Stimulated activated CD8-positive, alpha-beta memory T cell treated with anti-CD3 and anti-CD28 coated beads, Interleukin-2, amount 100 ng/mL, for 48 hours (primary cell): Measurements from ENCODE around the gene LHFPL2.

ENCODE experiments used
- DNase-seq, 2 donors: peaks; one replicate each; pipeline ENCODE4 v3.0.0-alpha.2; 2020; ENCODE audit warnings: low read depth in 2 of 2

The LHFPL2 gene

GRCh38 chr5:78503958-78504653 lies 144.5 kb downstream of the LHFPL2 start:
- DNase-seq = no peak

- DNase-seq = no peak
Measured at GRCh38 chr5:78501411-78502352, 146.9 kb downstream of the LHFPL2 start.

- no peak for DNase-seq
Measured at GRCh38 chr5:78500871-78501270, 147.7 kb downstream of the LHFPL2 start.

GRCh38 chr5:78500028-78500427 lies 148.5 kb downstream of the LHFPL2 start:
- DNase-seq = no peak

GRCh38 chr5:78499485-78499884 lies 149.1 kb downstream of the LHFPL2 start:
- no peak for DNase-seq

- DNase-seq = no peak
Measured at GRCh38 chr5:78497573-78498533, 150.7 kb downstream of the LHFPL2 start.

- no peak for DNase-seq
Measured at GRCh38 chr5:78496373-78496772, 152.2 kb downstream of the LHFPL2 start.

DNA sequence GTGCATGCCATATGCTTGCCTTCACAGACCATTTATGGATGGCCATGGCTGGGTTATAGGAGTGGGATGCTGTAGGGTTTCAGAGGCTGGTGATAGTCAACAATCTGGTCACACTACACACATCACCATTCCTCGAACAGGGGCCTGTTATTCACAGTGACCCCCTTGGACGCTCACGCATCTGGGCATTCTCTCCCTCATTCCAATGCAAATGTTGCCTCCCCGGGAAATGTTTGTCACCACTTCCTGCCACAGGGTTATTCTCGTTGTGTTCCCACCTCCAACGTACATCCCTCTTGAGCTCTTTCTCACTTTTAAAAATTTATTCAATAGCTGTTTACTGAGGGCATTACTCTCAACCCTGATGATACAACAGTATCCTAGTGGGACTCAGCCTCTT lies 152.8 kb downstream of the LHFPL2 start:
- no peak for DNase-seq

- DNase-seq = no peak
Measured at GRCh38 chr5:78492650-78493049, 155.9 kb downstream of the LHFPL2 start.

GRCh38 chr5:78492224-78492623 lies 156.3 kb downstream of the LHFPL2 start:
- no peak for DNase-seq

GRCh38 chr5:78490709-78491485 lies 157.7 kb downstream of the LHFPL2 start:
- no peak for DNase-seq

DNA sequence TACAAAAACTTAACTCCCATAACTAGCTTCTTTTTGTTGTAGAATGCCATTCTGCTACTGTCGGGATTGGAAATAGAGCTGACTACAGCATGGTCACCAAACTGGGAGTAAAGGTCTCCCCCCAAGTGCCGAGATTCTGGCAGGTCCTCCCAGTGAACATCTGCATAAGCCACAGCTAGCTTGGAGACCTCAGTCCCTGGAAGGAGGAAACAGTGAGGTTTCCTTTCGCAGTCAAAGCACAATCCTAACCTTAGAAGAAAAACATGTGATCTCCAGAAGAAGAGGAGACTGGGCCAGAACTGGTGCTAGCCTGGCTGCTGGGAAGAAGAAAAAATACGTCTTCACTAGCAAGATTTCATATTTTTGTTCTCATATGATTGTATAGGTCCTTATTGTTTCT lies 160.7 kb downstream of the LHFPL2 start:
- no peak for DNase-seq

DNA sequence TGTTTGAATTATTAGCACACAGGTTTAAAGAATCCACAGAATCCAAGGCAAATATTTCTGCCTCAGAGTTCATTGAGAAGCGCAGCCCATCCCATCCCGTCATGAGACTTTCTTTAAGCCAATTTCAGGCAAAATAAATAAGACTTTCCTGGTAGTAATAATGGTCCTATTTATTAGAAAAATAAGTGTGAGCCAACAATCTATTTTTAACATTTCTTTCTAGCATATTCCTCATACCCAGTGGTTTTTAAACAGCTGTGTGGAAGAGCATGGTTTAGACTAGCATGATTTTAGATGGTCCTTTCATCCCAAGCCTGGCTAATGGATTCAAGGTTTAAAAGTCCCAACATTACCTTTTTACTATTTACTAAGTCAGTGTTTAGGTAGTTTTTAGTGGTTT lies 162.4 kb downstream of the LHFPL2 start:
- no peak for DNase-seq

- DNase-seq = no peak
Measured at GRCh38 chr5:78483809-78484521, 164.6 kb downstream of the LHFPL2 start.

- no peak for DNase-seq
Measured at GRCh38 chr5:78482948-78483347, 165.6 kb downstream of the LHFPL2 start.

- no peak for DNase-seq
Measured at GRCh38 chr5:78476795-78477194, 171.8 kb downstream of the LHFPL2 start.

- no peak for DNase-seq
Measured at GRCh38 chr5:78475370-78475769, 173.2 kb downstream of the LHFPL2 start.

GRCh38 chr5:78473751-78474150 lies 174.8 kb downstream of the LHFPL2 start:
- no peak for DNase-seq

DNA sequence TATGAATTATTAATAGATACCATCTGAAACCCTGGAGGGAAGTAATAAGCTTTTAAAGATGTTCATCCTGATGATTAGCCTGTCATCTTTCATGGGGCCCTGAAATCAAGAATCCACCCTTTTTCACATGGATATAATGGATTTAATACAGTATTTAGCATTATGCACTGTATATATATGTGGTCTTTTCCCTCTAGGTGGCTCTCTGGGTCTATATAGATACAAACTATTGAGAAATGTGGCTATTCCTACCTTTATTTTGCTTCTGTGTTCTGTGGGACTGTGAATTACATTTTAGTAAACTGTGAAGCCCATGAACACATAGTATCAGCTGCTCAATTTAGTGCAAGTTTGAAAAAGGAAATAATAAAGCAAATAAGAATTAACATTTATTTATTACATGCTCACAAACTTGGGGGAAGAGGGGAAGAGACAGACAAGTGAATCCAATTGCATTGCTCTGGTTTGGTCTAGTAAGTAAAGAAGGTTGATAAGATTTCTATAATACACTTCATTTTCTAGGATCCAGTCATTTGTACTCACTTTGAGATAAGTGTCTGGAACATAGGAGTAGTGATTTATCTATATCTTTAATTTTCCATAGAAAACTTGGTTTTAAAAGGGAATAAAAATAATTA lies 176.0 kb downstream of the LHFPL2 start:
- no peak for DNase-seq

- DNase-seq = no peak
Measured at GRCh38 chr5:78471896-78472295, 176.7 kb downstream of the LHFPL2 start.
